ENCODE results near the gene SLC49A3.

SLC49A3 gene

DNA sequence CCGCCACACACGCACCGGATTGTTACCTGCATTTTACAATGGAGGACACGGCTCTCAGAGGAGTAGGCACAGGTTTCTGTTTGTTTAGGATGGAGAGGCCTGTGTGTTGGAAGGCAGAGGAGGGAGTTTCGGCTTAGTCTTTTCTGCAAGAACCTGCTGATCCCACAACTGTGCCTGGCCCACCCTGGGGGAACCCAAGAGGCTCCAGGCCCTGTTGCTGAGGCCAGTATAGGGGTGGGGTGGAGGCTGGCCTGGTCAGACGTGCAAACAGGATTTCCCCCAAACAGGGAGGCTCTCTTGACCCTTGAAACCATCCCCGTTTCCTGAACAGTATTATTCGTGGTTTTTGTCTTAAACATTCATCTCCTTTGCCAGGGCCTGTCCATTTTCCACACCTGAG, 772 bp upstream of the SLC49A3 start:
- Histone ChIP-seq H3K9me2 (replicated peaks; ENCODE audit: insufficient read depth, low read length) (no peaks in the 10 kb centered on the region), H3K4me3 (ENCODE audit: insufficient read depth, low read length, poor library complexity, severe bottlenecking) (no peak overlapping the region), H3K4me2 (ENCODE audit: low read depth, low read length, poor library complexity, severe bottlenecking) (no peak overlapping the region), H3K27ac (ENCODE audit: low read depth, low read length) (no peak overlapping the region), H4K20me1 (ENCODE audit: low read depth, low read length) (no peaks in the 10 kb centered on the region), H3F3A (ENCODE audit: insufficient read depth) (no peaks in the 10 kb centered on the region), H3K27me3 (ENCODE audit: low read length) (no peaks in the 10 kb centered on the region), H3K79me2 (ENCODE audit: insufficient read depth, low read length) (no peaks in the 10 kb centered on the region), H3K36me3 (ENCODE audit: low read length) (no peaks in the 10 kb centered on the region), H3K9ac (ENCODE audit: low read length) (no peak overlapping the region), H2AFZ (ENCODE audit: low read depth, low read length, severe bottlenecking) (no peak overlapping the region), H3K9me3 (ENCODE audit: insufficient read depth, low read length) (no peaks in the 10 kb centered on the region)
- TF ChIP-seq, protein P1, sequence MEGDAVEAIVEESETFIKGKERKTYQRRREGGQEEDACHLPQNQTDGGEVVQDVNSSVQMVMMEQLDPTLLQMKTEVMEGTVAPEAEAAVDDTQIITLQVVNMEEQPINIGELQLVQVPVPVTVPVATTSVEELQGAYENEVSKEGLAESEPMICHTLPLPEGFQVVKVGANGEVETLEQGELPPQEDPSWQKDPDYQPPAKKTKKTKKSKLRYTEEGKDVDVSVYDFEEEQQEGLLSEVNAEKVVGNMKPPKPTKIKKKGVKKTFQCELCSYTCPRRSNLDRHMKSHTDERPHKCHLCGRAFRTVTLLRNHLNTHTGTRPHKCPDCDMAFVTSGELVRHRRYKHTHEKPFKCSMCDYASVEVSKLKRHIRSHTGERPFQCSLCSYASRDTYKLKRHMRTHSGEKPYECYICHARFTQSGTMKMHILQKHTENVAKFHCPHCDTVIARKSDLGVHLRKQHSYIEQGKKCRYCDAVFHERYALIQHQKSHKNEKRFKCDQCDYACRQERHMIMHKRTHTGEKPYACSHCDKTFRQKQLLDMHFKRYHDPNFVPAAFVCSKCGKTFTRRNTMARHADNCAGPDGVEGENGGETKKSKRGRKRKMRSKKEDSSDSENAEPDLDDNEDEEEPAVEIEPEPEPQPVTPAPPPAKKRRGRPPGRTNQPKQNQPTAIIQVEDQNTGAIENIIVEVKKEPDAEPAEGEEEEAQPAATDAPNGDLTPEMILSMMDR (IDR thresholded peaks at IDR 0.05; ENCODE audit: insufficient read depth, low read length, poor library complexity, severe bottlenecking): no peak
- no peak for TF ChIP-seq EZH2phosphoT487 (conservative IDR thresholded peaks at IDR 0.05; ENCODE audit: low read length)

DNA sequence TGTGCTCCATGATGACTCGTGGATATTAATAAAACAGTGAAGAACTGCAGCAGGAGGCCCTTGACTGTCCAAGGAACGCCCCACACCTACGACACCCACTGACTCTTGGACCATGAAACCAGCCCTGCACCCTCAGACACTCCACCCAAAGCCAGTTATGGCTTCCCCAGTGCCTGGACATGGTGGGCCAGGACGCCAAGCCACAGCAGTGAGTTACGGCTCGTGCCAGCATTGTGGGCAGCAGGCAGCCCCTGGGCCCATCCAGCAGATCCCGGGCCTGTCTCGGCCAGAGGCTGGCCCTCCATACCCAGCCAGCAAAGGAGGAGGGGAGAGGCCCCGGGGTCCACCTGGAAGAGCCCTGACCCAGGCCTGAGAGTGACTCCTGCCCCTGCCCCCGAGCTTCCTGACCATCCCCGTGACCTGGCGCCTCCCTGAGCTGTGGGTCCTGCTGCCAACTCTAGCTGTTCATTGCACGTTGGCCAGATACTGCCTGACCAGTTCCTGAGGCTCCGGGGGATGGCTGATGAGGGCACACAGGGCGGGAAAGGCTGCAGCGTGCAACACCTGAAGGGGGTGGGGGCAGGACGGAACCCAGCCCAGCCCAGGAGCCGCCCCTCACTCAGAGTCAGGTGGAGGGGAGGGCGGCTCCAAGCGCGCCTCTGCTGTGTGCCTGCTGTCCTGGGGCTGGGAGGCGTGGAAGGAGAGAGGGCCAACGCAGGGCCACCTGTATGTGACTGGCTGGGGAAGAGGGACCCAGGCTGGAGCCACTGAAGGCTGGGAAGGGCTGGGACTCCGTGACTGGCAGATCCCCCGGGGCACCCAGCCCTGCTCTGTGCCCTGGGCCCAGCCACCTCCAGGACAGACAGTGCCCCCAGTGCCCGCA, 739 bp downstream of the SLC49A3 start:
- Histone ChIP-seq H3K4me2 (ENCODE audit: low read depth, low read length, poor library complexity, severe bottlenecking) (no peak overlapping the region), H3K9me2 (replicated peaks; ENCODE audit: insufficient read depth, low read length) (no peaks in the 10 kb centered on the region), H3K79me2 (ENCODE audit: insufficient read depth, low read length) (no peaks in the 10 kb centered on the region), H2AFZ (ENCODE audit: low read depth, low read length, severe bottlenecking) (no peak overlapping the region), H3K9ac (ENCODE audit: low read length) (no peak overlapping the region), H3K4me3 (ENCODE audit: insufficient read depth, low read length, poor library complexity, severe bottlenecking) (no peak overlapping the region), H3K27me3 (ENCODE audit: low read length) (no peaks in the 10 kb centered on the region), H4K20me1 (ENCODE audit: low read depth, low read length) (no peaks in the 10 kb centered on the region), H3K9me3 (ENCODE audit: insufficient read depth, low read length) (no peaks in the 10 kb centered on the region), H3K27ac (ENCODE audit: low read depth, low read length) (no peak overlapping the region), H3F3A (ENCODE audit: insufficient read depth) (no peaks in the 10 kb centered on the region), H3K36me3 (ENCODE audit: low read length) (no peaks in the 10 kb centered on the region)
- no peak for TF ChIP-seq EZH2phosphoT487 (conservative IDR thresholded peaks at IDR 0.05; ENCODE audit: low read length)
- TF ChIP-seq, protein P1 (IDR thresholded peaks at IDR 0.05; ENCODE audit: insufficient read depth, low read length, poor library complexity, severe bottlenecking): no peak

DNA sequence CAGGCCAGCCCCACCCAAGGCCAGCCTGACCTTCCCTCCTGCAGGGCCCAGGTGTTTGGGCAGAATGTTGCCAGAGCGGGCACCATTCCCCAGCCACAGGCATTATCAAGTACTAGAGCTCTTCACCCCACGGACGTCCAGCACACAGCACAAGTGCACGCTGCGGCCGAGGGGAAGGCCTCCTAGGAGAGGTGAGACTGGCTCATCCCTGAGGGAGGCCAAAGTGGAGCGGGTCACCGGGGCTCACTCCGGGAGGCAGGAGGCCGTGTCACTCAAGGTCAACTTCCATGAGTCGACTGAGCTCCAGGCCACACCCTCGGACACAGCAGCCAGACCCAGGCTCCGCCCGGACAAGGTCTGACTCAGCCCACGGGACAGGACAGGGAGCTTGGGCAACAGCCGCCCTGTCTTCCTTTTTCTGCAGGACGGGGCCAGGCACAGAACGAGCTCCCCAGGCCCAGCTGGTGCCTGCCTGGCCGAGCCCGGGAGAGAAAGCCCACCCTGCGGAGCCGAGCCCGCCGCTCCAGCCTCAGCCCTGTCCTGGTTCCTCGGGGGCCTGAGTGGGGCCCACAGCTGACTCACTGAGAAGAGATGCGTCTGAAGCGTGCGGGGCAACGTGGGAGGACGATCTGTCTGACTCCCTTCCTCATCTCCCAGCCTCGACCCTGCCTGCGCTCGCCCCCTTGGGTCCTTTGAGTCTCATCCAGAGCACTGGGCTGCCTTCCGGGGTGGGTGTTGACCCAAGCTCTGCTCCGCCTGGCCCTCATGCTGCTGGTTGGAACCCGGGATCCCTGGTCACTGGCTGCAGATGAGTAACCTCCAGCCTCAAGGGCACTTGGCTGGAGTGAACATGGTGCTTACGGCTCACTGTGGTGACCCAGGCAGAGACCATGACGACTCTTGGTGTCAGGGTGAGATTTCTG, 1.6 kb downstream of the SLC49A3 start:
- Histone ChIP-seq H3K9ac (ENCODE audit: low read length) (no peak overlapping the region), H3K79me2 (ENCODE audit: insufficient read depth, low read length) (no peaks in the 10 kb centered on the region), H3K4me3 (ENCODE audit: insufficient read depth, low read length, poor library complexity, severe bottlenecking) (no peak overlapping the region), H3F3A (ENCODE audit: insufficient read depth) (no peaks in the 10 kb centered on the region), H2AFZ (ENCODE audit: low read depth, low read length, severe bottlenecking) (no peak overlapping the region), H3K27me3 (ENCODE audit: low read length) (no peaks in the 10 kb centered on the region), H3K36me3 (ENCODE audit: low read length) (no peaks in the 10 kb centered on the region), H3K9me3 (ENCODE audit: insufficient read depth, low read length) (no peaks in the 10 kb centered on the region), H4K20me1 (ENCODE audit: low read depth, low read length) (no peaks in the 10 kb centered on the region), H3K4me2 (ENCODE audit: low read depth, low read length, poor library complexity, severe bottlenecking) (no peak overlapping the region), H3K27ac (ENCODE audit: low read depth, low read length) (no peak overlapping the region), H3K9me2 (replicated peaks; ENCODE audit: insufficient read depth, low read length) (no peaks in the 10 kb centered on the region)
- TF ChIP-seq, protein P1 (IDR thresholded peaks at IDR 0.05; ENCODE audit: insufficient read depth, low read length, poor library complexity, severe bottlenecking): no peak
- no peak for TF ChIP-seq EZH2phosphoT487 (conservative IDR thresholded peaks at IDR 0.05; ENCODE audit: low read length)
